H9 (cell line): ENCODE results near the gene ABHD5. TPM values are rescaled to one million over a fixed set of nuclear protein-coding genes. Genes with fewer than 3 reads are reported as not detected.

Experiments used
- DNase-seq: peaks from one replicate; pipeline ENCODE4 v3.0.0-alpha.2; 2017
- H2AFZ ChIP-seq: one replicate; pipeline ENCODE4 v1.6.1; 2013; ENCODE audit warnings: mild to moderate bottlenecking, low read length, control low read depth, moderate library complexity
- H2AK5ac ChIP-seq: 2 replicates; pipeline ENCODE4 v1.6.1; 2013; ENCODE audit warnings: low read length, control low read depth, mixed read lengths; ENCODE audit not compliant: insufficient read length
- H2BK120ac ChIP-seq: one replicate; pipeline ENCODE4 v1.6.1; 2013; ENCODE audit warnings: low read depth, mild to moderate bottlenecking, low read length, control low read depth, inconsistent platforms; ENCODE audit not compliant: poor library complexity, severe bottlenecking
- H2BK12ac ChIP-seq: 2 replicates; pipeline ENCODE4 v1.6.1; 2013; ENCODE audit warnings: low read length, control low read depth, mixed read lengths, low read depth; ENCODE audit not compliant: insufficient read length
- H2BK15ac ChIP-seq: 2 replicates; pipeline ENCODE4 v1.6.1; 2013; ENCODE audit warnings: low read depth, low read length, control low read depth
- H2BK20ac ChIP-seq: one replicate; pipeline ENCODE4 v1.6.1; 2013; ENCODE audit warnings: low read depth, mild to moderate bottlenecking, low read length, control low read depth, inconsistent platforms; ENCODE audit not compliant: poor library complexity, severe bottlenecking
- H2BK5ac ChIP-seq: 2 replicates; pipeline ENCODE4 v1.6.1; 2013; ENCODE audit warnings: low read length, control low read depth, mixed read lengths; ENCODE audit not compliant: insufficient read length
- H3K14ac ChIP-seq: 2 replicates; pipeline ENCODE4 v1.6.1; 2013; ENCODE audit warnings: low read length, control low read depth; ENCODE audit not compliant: insufficient read depth
- H3K18ac ChIP-seq: 2 replicates; pipeline ENCODE4 v1.6.1; 2013; ENCODE audit warnings: low read depth, mild to moderate bottlenecking, mixed read lengths, low read length, control low read depth; ENCODE audit not compliant: insufficient read length
- H3K23ac ChIP-seq: 2 replicates; pipeline ENCODE4 v1.6.1; 2013; ENCODE audit warnings: low read length, control low read depth, mixed read lengths, low read depth; ENCODE audit not compliant: insufficient read length
- H3K23me2 ChIP-seq: 2 replicates; pipeline ENCODE4 v1.6.1; 2013; ENCODE audit warnings: low read depth, mild to moderate bottlenecking, mixed read lengths, low read length, control low read depth; ENCODE audit not compliant: insufficient read length, poor library complexity, severe bottlenecking
- H3K27ac ChIP-seq: 2 replicates; pipeline ENCODE4 v1.5.1; 2013; ENCODE audit warnings: low read length, control low read depth, mixed read lengths, low read depth; ENCODE audit not compliant: insufficient read length
- H3K27me3 ChIP-seq: 2 replicates; pipeline ENCODE4 v1.6.1; 2013; ENCODE audit warnings: low read length, control low read depth, inconsistent platforms; ENCODE audit not compliant: insufficient read depth
- H3K4ac ChIP-seq: 2 replicates; pipeline ENCODE4 v1.6.1; 2013; ENCODE audit warnings: low read depth, mild to moderate bottlenecking, control low read depth, inconsistent platforms, low read length, moderate library complexity
- H3K4me1 ChIP-seq: 2 replicates; pipeline ENCODE4 v1.6.1; 2013; ENCODE audit warnings: low read length, control low read depth, inconsistent platforms; ENCODE audit not compliant: insufficient read depth
- H3K4me2 ChIP-seq: 2 replicates; pipeline ENCODE4 v1.6.1; 2013; ENCODE audit warnings: low read length, control low read depth, mixed read lengths; ENCODE audit not compliant: insufficient read length, insufficient read depth
- H3K56ac ChIP-seq: 2 replicates; pipeline ENCODE4 v1.6.1; 2013; ENCODE audit warnings: low read depth, mild to moderate bottlenecking, mixed read lengths, low read length, control low read depth; ENCODE audit not compliant: insufficient read length
- H3K79me1 ChIP-seq: 2 replicates; pipeline ENCODE4 v1.6.1; 2013; ENCODE audit warnings: low read depth, mild to moderate bottlenecking, moderate library complexity, low read length, control low read depth, inconsistent platforms; ENCODE audit not compliant: insufficient read depth, poor library complexity, severe bottlenecking
- H3K79me2 ChIP-seq: 2 replicates; pipeline ENCODE4 v1.6.1; 2013; ENCODE audit warnings: low read length, control low read depth, inconsistent platforms; ENCODE audit not compliant: insufficient read depth
- H3K9ac ChIP-seq: 2 replicates; pipeline ENCODE4 v1.6.1; 2013; ENCODE audit warnings: low read length, control low read depth, mixed read lengths; ENCODE audit not compliant: insufficient read length; ENCODE audit errors: extremely low read depth
- H3K9me3 ChIP-seq: one replicate; pipeline ENCODE4 v1.6.1; 2013; ENCODE audit warnings: low read depth, low read length, inconsistent platforms; ENCODE audit not compliant: control insufficient read depth
- H3T11ph ChIP-seq: one replicate; pipeline ENCODE4 v1.6.1; 2013; ENCODE audit warnings: mild to moderate bottlenecking, low read length, control low read depth, inconsistent platforms
- H4K20me1 ChIP-seq: one replicate; pipeline ENCODE4 v1.6.1; 2013; ENCODE audit not compliant: control insufficient read depth, insufficient read length, insufficient read depth
- H4K5ac ChIP-seq: 2 replicates; pipeline ENCODE4 v1.6.1; 2013; ENCODE audit warnings: low read depth, mild to moderate bottlenecking, mixed read lengths, low read length, control low read depth; ENCODE audit not compliant: insufficient read length
- H4K8ac ChIP-seq: replicated peaks from 2 replicates; pipeline ENCODE4 v1.6.1; 2013; ENCODE audit warnings: low read length, control low read depth, mixed read lengths, low read depth; ENCODE audit not compliant: insufficient read length
- H4K91ac ChIP-seq: 2 replicates; pipeline ENCODE4 v1.6.1; 2013; ENCODE audit warnings: low read depth, mild to moderate bottlenecking, moderate library complexity, mixed read lengths, low read length, control low read depth; ENCODE audit not compliant: insufficient read length
- H3K27ac Mint-ChIP-seq, 3 experiments: 2 replicates in 2 of 3; 3 replicates in 1 of 3; pipeline ENCODE4 v1.8.0; 2020 to 2021; ENCODE audit warnings: mixed read lengths in 3 of 3, mild to moderate bottlenecking in 1 of 3, moderate library complexity in 1 of 3
- H3K27me3 Mint-ChIP-seq: 2 replicates; pipeline ENCODE4 v1.8.0; 2021; ENCODE audit warnings: low read depth, mild to moderate bottlenecking, moderate library complexity, mixed read lengths
- H3K36me3 Mint-ChIP-seq, 3 experiments: 2 replicates in 2 of 3; 3 replicates in 1 of 3; pipeline ENCODE4 v1.8.0; 2020 to 2021; ENCODE audit warnings: low read depth in 3 of 3, mixed read lengths in 3 of 3; ENCODE audit not compliant: insufficient read depth in 1 of 3
- H3K4me1 Mint-ChIP-seq, 2 experiments: 2 replicates each; pipeline ENCODE4 v1.8.0; 2020; ENCODE audit warnings: mixed read lengths in 2 of 2
- H3K4me3 Mint-ChIP-seq, 2 experiments: 2 replicates in 1 of 2; 3 replicates in 1 of 2; pipeline ENCODE4 v1.8.0; 2020 to 2021; ENCODE audit warnings: mild to moderate bottlenecking in 2 of 2, mixed read lengths in 2 of 2, moderate library complexity in 1 of 2
- H3K9me3 Mint-ChIP-seq, 2 experiments: 2 replicates in 1 of 2; 3 replicates in 1 of 2; pipeline ENCODE4 v1.8.0; 2020; ENCODE audit warnings: mild to moderate bottlenecking in 2 of 2, mixed read lengths in 2 of 2, moderate library complexity in 1 of 2
- CTCF ChIP-seq: fragments of 200-600 bp; sonication (generic); conservative IDR thresholded peaks from 3 replicates; pipeline ENCODE4 v1.8.0; 2021; ENCODE audit warnings: antibody characterized with exemption, mild to moderate bottlenecking
- WGBS: extraction: QIAGEN DNeasy Blood & Tissue Kit; methylation state at CpG from one replicate; pipeline ENCODE4 v1.1.7; 2013; ENCODE audit warnings: missing lambda C conversion rate, low lambda C conversion rate, mixed read lengths; ENCODE audit not compliant: insufficient read length; ENCODE audit errors: extremely low coverage; 5-methylcytosine and 5-hydroxymethylcytosine counted together
- total RNA-seq: library from RNA; stranded (reverse); gene quantifications from 2 replicates; pipeline ENCODE4 v1.2.1, GENCODE V29; 2021

The ABHD5 gene
- total RNA-seq, 1 experiment from 2014 or later: 13.1 TPM

GRCh38 chr3:43765521-43765971, 74.8 kb downstream of the ABHD5 start:
- Histone ChIP-seq H3K27me3 (no peaks in the 10 kb centered on the region), H2BK5ac (no peak overlapping the region), H4K8ac (no peak overlapping the region), H3K56ac (no peak overlapping the region), H3K18ac (no peak overlapping the region), H3K79me1 (no peaks in the 10 kb centered on the region), H4K5ac (no peak overlapping the region), H3K14ac (no peak overlapping the region), H3K23me2 (no peaks in the 10 kb centered on the region), H2BK20ac (no peak overlapping the region), H2AK5ac (no peak overlapping the region), H3K23ac (no peak overlapping the region), H3K4me1 (no peaks in the 10 kb centered on the region), H2BK12ac (no peak overlapping the region), H3K27ac (no peak overlapping the region), H4K20me1 (no peaks in the 10 kb centered on the region), H3K4me2 (no peak overlapping the region), H2AFZ (no peak overlapping the region), H2BK120ac (no peak overlapping the region), H3K4ac (no peak overlapping the region), H3K9ac (no peak overlapping the region), H3T11ph (no peak overlapping the region), H3K79me2 (no peaks in the 10 kb centered on the region), H4K91ac (no peak overlapping the region), H2BK15ac (no peak overlapping the region), H3K9me3 (no peaks in the 10 kb centered on the region)
- peaks cover 6% of the 10 kb centered on the region for H3K27me3 Mint-ChIP-seq
- TF ChIP-seq CTCF: no peak
- WGBS: no CpG with 5 or more reads among the region's 4 CpGs
- H3K27ac Mint-ChIP-seq: no peak overlapping the region
- no peak for DNase-seq
- no peak overlapping the region for H3K4me3 Mint-ChIP-seq
- H3K9me3 Mint-ChIP-seq: no peaks in the 10 kb centered on the region
- H3K4me1 Mint-ChIP-seq: peaks cover 13 to 14% of the 10 kb centered on the region in 2 experiments
- no peaks in the 10 kb centered on the region for H3K36me3 Mint-ChIP-seq
